ENCODE measurements around the gene C10orf71.

The C10orf71 gene

GRCh38 chr10:49350846-49351532 is 52.0 kb downstream of the C10orf71 start:
- no peak for ATAC-seq
- TF ChIP-seq ZNF565 (CRISPR knock-in tag; conservative IDR thresholded peaks at IDR 0.05; ENCODE audit: low read depth) (no peak), ESRRG (CRISPR knock-in tag; IDR thresholded peaks at IDR 0.05) (no peak), BACH2 (CRISPR knock-in tag; IDR thresholded peaks at IDR 0.05; ENCODE audit: borderline replicate concordance) (no peak), TSHZ2 (CRISPR knock-in tag; IDR thresholded peaks at IDR 0.05) (no peak)

- ATAC-seq = no peak
- TF ChIP-seq POU6F1 (CRISPR knock-in tag; IDR thresholded peaks at IDR 0.05; ENCODE audit: borderline replicate concordance, low read depth) = no peak
- no peak for TF ChIP-seq ESRRG (CRISPR knock-in tag; IDR thresholded peaks at IDR 0.05)
- no peak for TF ChIP-seq CSRNP3 (CRISPR knock-in tag; IDR thresholded peaks at IDR 0.05)
- TF ChIP-seq BACH2 (CRISPR knock-in tag; IDR thresholded peaks at IDR 0.05; ENCODE audit: borderline replicate concordance) = no peak
- TF ChIP-seq CSDC2 (CRISPR knock-in tag; IDR thresholded peaks at IDR 0.05) = no peak
- no peak for TF ChIP-seq RARB (CRISPR knock-in tag; IDR thresholded peaks at IDR 0.05)
- no peak for TF ChIP-seq ZFP30 (CRISPR knock-in tag; IDR thresholded peaks at IDR 0.05)
- no peak for TF ChIP-seq CREB5 (CRISPR knock-in tag; IDR thresholded peaks at IDR 0.05; ENCODE audit: low read depth)
- TF ChIP-seq PPARA (CRISPR knock-in tag; IDR thresholded peaks at IDR 0.05; ENCODE audit: borderline replicate concordance) = no peak
- TF ChIP-seq OSR1 (CRISPR knock-in tag; IDR thresholded peaks at IDR 0.05) = no peak
- no peak for TF ChIP-seq GLIS3 (CRISPR knock-in tag; IDR thresholded peaks at IDR 0.05)
- TF ChIP-seq ZNF565 (CRISPR knock-in tag; conservative IDR thresholded peaks at IDR 0.05; ENCODE audit: low read depth) = no peak
- no peak for TF ChIP-seq ISL1 (CRISPR knock-in tag; IDR thresholded peaks at IDR 0.05)
- TF ChIP-seq SNAI2 (CRISPR knock-in tag; IDR thresholded peaks at IDR 0.05) = no peak
- no peak for TF ChIP-seq ZNF8 (CRISPR knock-in tag; IDR thresholded peaks at IDR 0.05)
- no peak for TF ChIP-seq ARNTL (CRISPR knock-in tag; IDR thresholded peaks at IDR 0.05; ENCODE audit: borderline replicate concordance, low read depth)
- TF ChIP-seq ZFP3 (CRISPR knock-in tag; IDR thresholded peaks at IDR 0.05) = no peak
Observed at GRCh38 chr10:49351669-49352068, 52.7 kb downstream of the C10orf71 start.

- ATAC-seq = no peak
- TF ChIP-seq ISL1 (CRISPR knock-in tag; IDR thresholded peaks at IDR 0.05) (no peak), BACH2 (CRISPR knock-in tag; IDR thresholded peaks at IDR 0.05; ENCODE audit: borderline replicate concordance) (no peak), TCF4 (CRISPR knock-in tag; IDR thresholded peaks at IDR 0.05; ENCODE audit: borderline replicate concordance) (no peak), PPARA (CRISPR knock-in tag; IDR thresholded peaks at IDR 0.05; ENCODE audit: borderline replicate concordance) (no peak), ZNF8 (CRISPR knock-in tag; IDR thresholded peaks at IDR 0.05) (no peak), ARNTL (CRISPR knock-in tag; IDR thresholded peaks at IDR 0.05; ENCODE audit: borderline replicate concordance, low read depth) (no peak), ZFP3 (CRISPR knock-in tag; IDR thresholded peaks at IDR 0.05) (no peak), ZC3H10 (CRISPR knock-in tag; IDR thresholded peaks at IDR 0.05) (no peak), OSR1 (CRISPR knock-in tag; IDR thresholded peaks at IDR 0.05) (no peak), CSRNP3 (CRISPR knock-in tag; IDR thresholded peaks at IDR 0.05) (no peak), CSDC2 (CRISPR knock-in tag; IDR thresholded peaks at IDR 0.05) (no peak), ESRRG (CRISPR knock-in tag; IDR thresholded peaks at IDR 0.05) (no peak), TSHZ2 (CRISPR knock-in tag; IDR thresholded peaks at IDR 0.05) (no peak), ZFP30 (CRISPR knock-in tag; IDR thresholded peaks at IDR 0.05) (no peak), GLIS3 (CRISPR knock-in tag; IDR thresholded peaks at IDR 0.05) (no peak), RARB (CRISPR knock-in tag; IDR thresholded peaks at IDR 0.05) (no peak), ZNF70 (CRISPR knock-in tag; IDR thresholded peaks at IDR 0.05) (no peak)
Observed at GRCh38 chr10:49352323-49352722, 53.4 kb downstream of the C10orf71 start.

Data from SK-N-SH treated with all-trans-retinoic acid at 6 μM for 48 hours (cell line).